H9 (cell line): ENCODE results near the gene MOB1B. TPM values are rescaled to one million over a fixed set of nuclear protein-coding genes. Genes with fewer than 3 reads are reported as not detected.
"Not testable (repeated sequence)": the region's sequence is repeated elsewhere in the genome, so short reads cannot be mapped to it uniquely, and the experiment has no call there.

Experiments used
- DNase-seq: peaks from one replicate; pipeline ENCODE4 v3.0.0-alpha.2; 2017
- H2AFZ ChIP-seq: one replicate; pipeline ENCODE4 v1.6.1; 2013; ENCODE audit warnings: mild to moderate bottlenecking, low read length, control low read depth, moderate library complexity
- H2AK5ac ChIP-seq: 2 replicates; pipeline ENCODE4 v1.6.1; 2013; ENCODE audit warnings: low read length, control low read depth, mixed read lengths; ENCODE audit not compliant: insufficient read length
- H2BK120ac ChIP-seq: one replicate; pipeline ENCODE4 v1.6.1; 2013; ENCODE audit warnings: low read depth, mild to moderate bottlenecking, low read length, control low read depth, inconsistent platforms; ENCODE audit not compliant: poor library complexity, severe bottlenecking
- H2BK12ac ChIP-seq: 2 replicates; pipeline ENCODE4 v1.6.1; 2013; ENCODE audit warnings: low read length, control low read depth, mixed read lengths, low read depth; ENCODE audit not compliant: insufficient read length
- H2BK15ac ChIP-seq: 2 replicates; pipeline ENCODE4 v1.6.1; 2013; ENCODE audit warnings: low read depth, low read length, control low read depth
- H2BK20ac ChIP-seq: one replicate; pipeline ENCODE4 v1.6.1; 2013; ENCODE audit warnings: low read depth, mild to moderate bottlenecking, low read length, control low read depth, inconsistent platforms; ENCODE audit not compliant: poor library complexity, severe bottlenecking
- H2BK5ac ChIP-seq: 2 replicates; pipeline ENCODE4 v1.6.1; 2013; ENCODE audit warnings: low read length, control low read depth, mixed read lengths; ENCODE audit not compliant: insufficient read length
- H3K14ac ChIP-seq: 2 replicates; pipeline ENCODE4 v1.6.1; 2013; ENCODE audit warnings: low read length, control low read depth; ENCODE audit not compliant: insufficient read depth
- H3K18ac ChIP-seq: 2 replicates; pipeline ENCODE4 v1.6.1; 2013; ENCODE audit warnings: low read depth, mild to moderate bottlenecking, mixed read lengths, low read length, control low read depth; ENCODE audit not compliant: insufficient read length
- H3K23ac ChIP-seq: 2 replicates; pipeline ENCODE4 v1.6.1; 2013; ENCODE audit warnings: low read length, control low read depth, mixed read lengths, low read depth; ENCODE audit not compliant: insufficient read length
- H3K23me2 ChIP-seq: 2 replicates; pipeline ENCODE4 v1.6.1; 2013; ENCODE audit warnings: low read depth, mild to moderate bottlenecking, mixed read lengths, low read length, control low read depth; ENCODE audit not compliant: insufficient read length, poor library complexity, severe bottlenecking
- H3K27ac ChIP-seq: 2 replicates; pipeline ENCODE4 v1.5.1; 2013; ENCODE audit warnings: low read length, control low read depth, mixed read lengths, low read depth; ENCODE audit not compliant: insufficient read length
- H3K27me3 ChIP-seq: 2 replicates; pipeline ENCODE4 v1.6.1; 2013; ENCODE audit warnings: low read length, control low read depth, inconsistent platforms; ENCODE audit not compliant: insufficient read depth
- H3K4ac ChIP-seq: 2 replicates; pipeline ENCODE4 v1.6.1; 2013; ENCODE audit warnings: low read depth, mild to moderate bottlenecking, control low read depth, inconsistent platforms, low read length, moderate library complexity
- H3K4me1 ChIP-seq: 2 replicates; pipeline ENCODE4 v1.6.1; 2013; ENCODE audit warnings: low read length, control low read depth, inconsistent platforms; ENCODE audit not compliant: insufficient read depth
- H3K4me2 ChIP-seq: 2 replicates; pipeline ENCODE4 v1.6.1; 2013; ENCODE audit warnings: low read length, control low read depth, mixed read lengths; ENCODE audit not compliant: insufficient read length, insufficient read depth
- H3K56ac ChIP-seq: 2 replicates; pipeline ENCODE4 v1.6.1; 2013; ENCODE audit warnings: low read depth, mild to moderate bottlenecking, mixed read lengths, low read length, control low read depth; ENCODE audit not compliant: insufficient read length
- H3K79me1 ChIP-seq: 2 replicates; pipeline ENCODE4 v1.6.1; 2013; ENCODE audit warnings: low read depth, mild to moderate bottlenecking, moderate library complexity, low read length, control low read depth, inconsistent platforms; ENCODE audit not compliant: insufficient read depth, poor library complexity, severe bottlenecking
- H3K79me2 ChIP-seq: 2 replicates; pipeline ENCODE4 v1.6.1; 2013; ENCODE audit warnings: low read length, control low read depth, inconsistent platforms; ENCODE audit not compliant: insufficient read depth
- H3K9ac ChIP-seq: 2 replicates; pipeline ENCODE4 v1.6.1; 2013; ENCODE audit warnings: low read length, control low read depth, mixed read lengths; ENCODE audit not compliant: insufficient read length; ENCODE audit errors: extremely low read depth
- H3K9me3 ChIP-seq: one replicate; pipeline ENCODE4 v1.6.1; 2013; ENCODE audit warnings: low read depth, low read length, inconsistent platforms; ENCODE audit not compliant: control insufficient read depth
- H3T11ph ChIP-seq: one replicate; pipeline ENCODE4 v1.6.1; 2013; ENCODE audit warnings: mild to moderate bottlenecking, low read length, control low read depth, inconsistent platforms
- H4K20me1 ChIP-seq: one replicate; pipeline ENCODE4 v1.6.1; 2013; ENCODE audit not compliant: control insufficient read depth, insufficient read length, insufficient read depth
- H4K5ac ChIP-seq: 2 replicates; pipeline ENCODE4 v1.6.1; 2013; ENCODE audit warnings: low read depth, mild to moderate bottlenecking, mixed read lengths, low read length, control low read depth; ENCODE audit not compliant: insufficient read length
- H4K8ac ChIP-seq: replicated peaks from 2 replicates; pipeline ENCODE4 v1.6.1; 2013; ENCODE audit warnings: low read length, control low read depth, mixed read lengths, low read depth; ENCODE audit not compliant: insufficient read length
- H4K91ac ChIP-seq: 2 replicates; pipeline ENCODE4 v1.6.1; 2013; ENCODE audit warnings: low read depth, mild to moderate bottlenecking, moderate library complexity, mixed read lengths, low read length, control low read depth; ENCODE audit not compliant: insufficient read length
- H3K27ac Mint-ChIP-seq, 3 experiments: 2 replicates in 2 of 3; 3 replicates in 1 of 3; pipeline ENCODE4 v1.8.0; 2020 to 2021; ENCODE audit warnings: mixed read lengths in 3 of 3, mild to moderate bottlenecking in 1 of 3, moderate library complexity in 1 of 3
- H3K27me3 Mint-ChIP-seq: 2 replicates; pipeline ENCODE4 v1.8.0; 2021; ENCODE audit warnings: low read depth, mild to moderate bottlenecking, moderate library complexity, mixed read lengths
- H3K36me3 Mint-ChIP-seq, 3 experiments: 2 replicates in 2 of 3; 3 replicates in 1 of 3; pipeline ENCODE4 v1.8.0; 2020 to 2021; ENCODE audit warnings: low read depth in 3 of 3, mixed read lengths in 3 of 3; ENCODE audit not compliant: insufficient read depth in 1 of 3
- H3K4me1 Mint-ChIP-seq, 2 experiments: 2 replicates each; pipeline ENCODE4 v1.8.0; 2020; ENCODE audit warnings: mixed read lengths in 2 of 2
- H3K4me3 Mint-ChIP-seq, 2 experiments: 2 replicates in 1 of 2; 3 replicates in 1 of 2; pipeline ENCODE4 v1.8.0; 2020 to 2021; ENCODE audit warnings: mild to moderate bottlenecking in 2 of 2, mixed read lengths in 2 of 2, moderate library complexity in 1 of 2
- H3K9me3 Mint-ChIP-seq, 2 experiments: 2 replicates in 1 of 2; 3 replicates in 1 of 2; pipeline ENCODE4 v1.8.0; 2020; ENCODE audit warnings: mild to moderate bottlenecking in 2 of 2, mixed read lengths in 2 of 2, moderate library complexity in 1 of 2
- WGBS: extraction: QIAGEN DNeasy Blood & Tissue Kit; methylation state at CpG from one replicate; pipeline ENCODE4 v1.1.7; 2013; ENCODE audit warnings: missing lambda C conversion rate, low lambda C conversion rate, mixed read lengths; ENCODE audit not compliant: insufficient read length; ENCODE audit errors: extremely low coverage; 5-methylcytosine and 5-hydroxymethylcytosine counted together
- total RNA-seq: library from RNA; stranded (reverse); gene quantifications from 2 replicates; pipeline ENCODE4 v1.2.1, GENCODE V29; 2021
- TF ChIP-seq, protein P1 (sequence below): fragments of 200-600 bp; sonication (generic); conservative IDR thresholded peaks from 3 replicates; pipeline ENCODE4 v1.8.0; 2021; ENCODE audit warnings: antibody characterized with exemption, mild to moderate bottlenecking

The MOB1B gene
- total RNA-seq, 1 experiment from 2014 or later: 30.3 TPM

GRCh38 chr4:70997546-70997945 is 95.4 kb downstream of the MOB1B start:
- peaks cover 46 to 73% (median 53%) of the 10 kb centered on the region in 3 experiments for H3K36me3 Mint-ChIP-seq
- H2BK120ac ChIP-seq: no peak overlapping the region

GRCh38 chr4:70999639-71000038 is 97.5 kb downstream of the MOB1B start:
- not testable (repeated sequence) for H3K79me1 ChIP-seq, H3K27ac ChIP-seq, H3K23ac ChIP-seq, H2BK5ac ChIP-seq, H2BK15ac ChIP-seq, H4K20me1 ChIP-seq, H2BK20ac ChIP-seq, H4K91ac ChIP-seq, H2AK5ac ChIP-seq, H2BK120ac ChIP-seq, H3K9ac ChIP-seq, H2AFZ ChIP-seq, H3K9me3 ChIP-seq, H3K27me3 Mint-ChIP-seq, H3K27ac Mint-ChIP-seq, H4K8ac ChIP-seq, H3K23me2 ChIP-seq, H3K4me3 Mint-ChIP-seq, H3K4me1 ChIP-seq, H4K5ac ChIP-seq, H3T11ph ChIP-seq, H3K27me3 ChIP-seq, H3K56ac ChIP-seq, DNase-seq, H3K14ac ChIP-seq, H3K18ac ChIP-seq, H3K4me2 ChIP-seq, H2BK12ac ChIP-seq, H3K4ac ChIP-seq
- peaks cover 46 to 71% (median 54%) of the 10 kb centered on the region in 3 experiments for H3K36me3 Mint-ChIP-seq
- H3K79me2 ChIP-seq: peaks cover 11% of the 10 kb centered on the region
- peaks cover 45 to 47% of the 10 kb centered on the region in 2 experiments for H3K4me1 Mint-ChIP-seq
- H3K9me3 Mint-ChIP-seq: peaks cover 34 to 37% of the 10 kb centered on the region in 2 experiments

More at GRCh38 chr4:70997546-70997945, 95.4 kb downstream of the MOB1B start:
- Histone ChIP-seq H4K8ac (no peak overlapping the region), H3K27ac (no peak overlapping the region), H2AFZ (no peak overlapping the region), H3K4ac (no peak overlapping the region), H3K79me2 (peaks cover 11% of the 10 kb centered on the region), H3K9ac (no peak overlapping the region), H2BK15ac (no peak overlapping the region), H4K91ac (no peak overlapping the region), H2BK12ac (no peak overlapping the region), H2BK5ac (no peak overlapping the region), H3K14ac (no peak overlapping the region), H3K18ac (no peak overlapping the region), H3K4me1 (peaks cover 6% of the 10 kb centered on the region; the same call in 1 of the 2 replicates), H4K20me1 (no peaks in the 10 kb centered on the region), H3K79me1 (no peaks in the 10 kb centered on the region), H2AK5ac (no peak overlapping the region), H2BK20ac (no peak overlapping the region), H4K5ac (no peak overlapping the region), H3K9me3 (no peaks in the 10 kb centered on the region), H3K23me2 (peaks cover 5% of the 10 kb centered on the region), H3K56ac (no peak overlapping the region), H3K23ac (no peak overlapping the region), H3T11ph (no peak overlapping the region), H3K27me3 (no peaks in the 10 kb centered on the region), H3K4me2 (no peak overlapping the region)
- H3K27me3 Mint-ChIP-seq: no peaks in the 10 kb centered on the region
- TF ChIP-seq, protein P1, sequence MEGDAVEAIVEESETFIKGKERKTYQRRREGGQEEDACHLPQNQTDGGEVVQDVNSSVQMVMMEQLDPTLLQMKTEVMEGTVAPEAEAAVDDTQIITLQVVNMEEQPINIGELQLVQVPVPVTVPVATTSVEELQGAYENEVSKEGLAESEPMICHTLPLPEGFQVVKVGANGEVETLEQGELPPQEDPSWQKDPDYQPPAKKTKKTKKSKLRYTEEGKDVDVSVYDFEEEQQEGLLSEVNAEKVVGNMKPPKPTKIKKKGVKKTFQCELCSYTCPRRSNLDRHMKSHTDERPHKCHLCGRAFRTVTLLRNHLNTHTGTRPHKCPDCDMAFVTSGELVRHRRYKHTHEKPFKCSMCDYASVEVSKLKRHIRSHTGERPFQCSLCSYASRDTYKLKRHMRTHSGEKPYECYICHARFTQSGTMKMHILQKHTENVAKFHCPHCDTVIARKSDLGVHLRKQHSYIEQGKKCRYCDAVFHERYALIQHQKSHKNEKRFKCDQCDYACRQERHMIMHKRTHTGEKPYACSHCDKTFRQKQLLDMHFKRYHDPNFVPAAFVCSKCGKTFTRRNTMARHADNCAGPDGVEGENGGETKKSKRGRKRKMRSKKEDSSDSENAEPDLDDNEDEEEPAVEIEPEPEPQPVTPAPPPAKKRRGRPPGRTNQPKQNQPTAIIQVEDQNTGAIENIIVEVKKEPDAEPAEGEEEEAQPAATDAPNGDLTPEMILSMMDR: no peak
- no peak for DNase-seq
- WGBS: no CpG with 5 or more reads among the region's 2 CpGs
- H3K4me1 Mint-ChIP-seq: peaks cover 32% of the 10 kb centered on the region in 2 experiments
- peaks cover 41% of the 10 kb centered on the region in 2 experiments for H3K9me3 Mint-ChIP-seq
- no peak overlapping the region for H3K4me3 Mint-ChIP-seq
- H3K27ac Mint-ChIP-seq: no peak overlapping the region
